ENCODE measurements around the gene KIF26B.
"Not testable (repeated sequence)": the region's sequence is repeated elsewhere in the genome, so short reads cannot be mapped to it uniquely, and the experiment has no call there.

- not testable (repeated sequence) for TF ChIP-seq CTCF (conservative IDR thresholded peaks at IDR 0.05; ENCODE audit: low read depth in 2 of 2); REST (IDR thresholded peaks at IDR 0.05; ENCODE audit: unreplicated experiment); POLR2AphosphoS5 (IDR thresholded peaks at IDR 0.05; ENCODE audit: low read depth); JUNB (IDR thresholded peaks at IDR 0.05; ENCODE audit: unreplicated experiment); EZH2 (IDR thresholded peaks at IDR 0.05; ENCODE audit: low read depth, unreplicated experiment); CREB1 (CRISPR knock-in tag; IDR thresholded peaks at IDR 0.05; ENCODE audit: low read depth); EZH2phosphoT487 (IDR thresholded peaks at IDR 0.05; ENCODE audit: unreplicated experiment); ZNF331 (CRISPR knock-in tag; IDR thresholded peaks at IDR 0.05; ENCODE audit: low read depth); NANOG (IDR thresholded peaks at IDR 0.05; ENCODE audit: borderline replicate concordance); ZNF114 (CRISPR knock-in tag; IDR thresholded peaks at IDR 0.05); ZNF462 (CRISPR knock-in tag; IDR thresholded peaks at IDR 0.05); ETS1 (IDR thresholded peaks at IDR 0.05); STAT1 (IDR thresholded peaks at IDR 0.05; ENCODE audit: unreplicated experiment)
These were observed 540.9 kb downstream of the KIF26B start for GRCh38 chr1:245695701-245696100.
